Spleen (tissue), 11 donors: ENCODE measurements around the gene ATXN7L1. TPM values are rescaled to one million over a fixed set of nuclear protein-coding genes. Genes with fewer than 3 reads are reported as not detected.

Experiments
- DNase-seq: peaks from one replicate; pipeline ENCODE4 v3.0.0-alpha.2; 2020
- H3K27ac ChIP-seq, 8 donors: fragments of 200-600 bp; sonication (generic) in 7 of 8; 1 replicate in 4 of 8; 2 replicates in 4 of 8; pipeline versions ENCODE4 v1.5.0 to v1.8.0; 2016 to 2021; ENCODE audit warnings: inconsistent platforms in 4 of 8, mild to moderate bottlenecking in 4 of 8, moderate library complexity in 1 of 8
- H3K27me3 ChIP-seq, 7 donors: fragments of 200-600 bp; sonication (generic) in 6 of 7; replicated peaks in 1 of 7; 1 replicate in 4 of 7; 2 replicates in 3 of 7; pipeline versions ENCODE4 v1.5.0 to v1.8.0; 2016 to 2021; ENCODE audit warnings: inconsistent platforms in 3 of 7, mild to moderate bottlenecking in 1 of 7
- H3K36me3 ChIP-seq, 6 donors: fragments of 200-600 bp; sonication (generic) in 5 of 6; 1 replicate in 4 of 6; 2 replicates in 2 of 6; pipeline versions ENCODE4 v1.5.0 to v1.8.0; 2016 to 2021; ENCODE audit warnings: inconsistent platforms in 2 of 6
- H3K4me1 ChIP-seq, 6 donors: fragments of 200-600 bp; sonication (generic) in 5 of 6; 1 replicate in 3 of 6; 2 replicates in 3 of 6; pipeline versions ENCODE4 v1.5.0 to v1.8.0; 2016 to 2021; ENCODE audit warnings: inconsistent platforms in 3 of 6
- H3K4me3 ChIP-seq, 8 donors: fragments of 200-600 bp; sonication (generic) in 7 of 8; 1 replicate in 4 of 8; 2 replicates in 4 of 8; pipeline versions ENCODE4 v1.5.0 to v1.8.0; 2016 to 2021; ENCODE audit warnings: inconsistent platforms in 4 of 8, mild to moderate bottlenecking in 4 of 8, moderate library complexity in 2 of 8
- H3K9me3 ChIP-seq, 8 donors: fragments of 200-600 bp; sonication (generic) in 7 of 8; 1 replicate in 4 of 8; 2 replicates in 4 of 8; pipeline versions ENCODE4 v1.5.0 to v1.8.0; 2016 to 2021; ENCODE audit warnings: inconsistent platforms in 4 of 8
- POLR2A ChIP-seq, 3 donors: fragments of 450-650 bp; IDR thresholded peaks; one replicate each; pipeline ENCODE4 v1.5.1; 2017; ENCODE audit warnings: antibody characterized with exemption in 3 of 3, mild to moderate bottlenecking in 1 of 3
- POLR2AphosphoS5 ChIP-seq, 3 donors: sonication (generic); formaldehyde crosslinking; IDR thresholded peaks; one replicate each; pipeline ENCODE4 v1.5.1; 2017; ENCODE audit warnings: antibody characterized with exemption in 3 of 3
- WGBS, 5 donors: extraction: QIAGEN DNeasy Blood & Tissue Kit in 3 of 5; methylation state at CpG; one replicate each; pipeline versions ENCODE4 v1.1.5 to v1.1.7; 2013 to 2018; 5-methylcytosine and 5-hydroxymethylcytosine counted together
- intact Hi-C: fragments of 100-400 bp; cut with DNase I; formaldehyde crosslinking; loops from one replicate; pipeline ENCODE4 v1.15.0; 2023; ENCODE audit warnings: low total_unique reads
- polyA plus RNA-seq, 3 donors: library from polyadenylated mRNA; stranded (reverse); fragments of 200-250 nt; gene quantifications; one replicate each; pipeline ENCODE4 v1.2.1, GENCODE V29; 2013
- total RNA-seq, 7 donors: library from RNA; depleted of rRNA in 3 of 7; stranded (reverse); fragments of >200 nt in 3 of 7; fragmentation: NEBNext Ultra II Directional in 4 of 7; extraction: Animal tissue kit (Norgen Biotek cat#: 25700) in 4 of 7; gene quantifications; one replicate each; pipeline versions ENCODE4 v1.1.0 to v1.2.1, GENCODE V29; 2016 to 2021
- TF ChIP-seq, protein P1 (sequence below), 11 experiments: fragments of 200-600 bp in 7 of 11; fragments of 450-650 bp in 4 of 11; sonication (generic) in 4 of 11; IDR thresholded peaks in 8 of 11; conservative IDR thresholded peaks in 3 of 11; 1 replicate in 7 of 11; 2 replicates in 4 of 11; pipeline versions ENCODE4 v1.4.0 to v1.8.0; 2016 to 2021; ENCODE audit warnings: antibody characterized with exemption in 11 of 11, inconsistent platforms in 4 of 11, mild to moderate bottlenecking in 1 of 11
- donor health status: healthy with polysubstance abuse.
- donor health status: DM: no; HTN: no; CAD: no; lungs with moderate emphysema.
- donor health status: DM: no; HTN: no; CAD: no.
- donor health status: Bipolar disorder and iron deficiency.
- donor health status: healthy.
- donor health status: DM: no; HTN: no; CAD: no.
- donor health status: DM: yes; HTN: yes; CAD: no.

The ATXN7L1 gene
- total and polyA plus RNA-seq, 10 donors = 2.4 to 29.3 (median 18.4) TPM

DNA sequence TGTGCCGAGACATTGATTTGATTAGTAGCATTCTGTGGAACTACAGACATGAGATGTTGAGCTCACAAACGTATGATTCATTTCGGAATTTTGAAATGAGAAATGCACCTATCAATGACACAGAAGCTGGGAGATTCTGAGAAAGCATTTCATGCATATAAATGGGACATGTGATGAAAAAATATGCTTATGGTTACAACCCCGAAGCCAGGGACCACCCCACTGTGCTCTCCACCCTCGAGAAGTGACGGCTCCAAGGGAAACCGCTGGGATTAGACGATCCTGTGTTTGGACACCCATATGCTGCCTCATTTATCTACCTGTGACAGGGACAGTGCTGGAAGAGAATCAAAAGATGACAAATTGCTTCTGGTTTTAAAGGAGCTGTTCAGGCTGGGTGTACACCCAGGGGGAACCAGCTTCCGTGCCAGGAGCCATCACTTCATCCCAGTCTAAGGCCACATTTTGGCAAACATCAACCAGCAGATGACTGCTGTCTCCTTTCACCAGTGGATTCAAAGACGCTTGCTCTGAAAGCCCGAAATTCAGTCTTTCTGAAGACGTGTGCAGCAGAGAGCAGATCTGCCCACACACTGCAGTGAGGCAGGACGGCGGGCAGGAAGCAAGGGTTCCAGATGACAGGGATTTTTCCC, 109.9 kb downstream of the ATXN7L1 start:
- H3K4me1 ChIP-seq = peaks cover 0 to 12% (median 6%) of the 10 kb centered on the region in 6 donors
- 77 to 88% (median 79%) methylated on average over 14 of the region's 14 CpGs for WGBS, 5 donors
- H3K27me3 ChIP-seq = no peaks in the 10 kb centered on the region
- no peaks in the 10 kb centered on the region for H3K36me3 ChIP-seq
- TF ChIP-seq POLR2A (IDR thresholded peaks at IDR 0.05) (no peak), POLR2AphosphoS5 (IDR thresholded peaks at IDR 0.05) (no peak)
- TF ChIP-seq, protein P1, sequence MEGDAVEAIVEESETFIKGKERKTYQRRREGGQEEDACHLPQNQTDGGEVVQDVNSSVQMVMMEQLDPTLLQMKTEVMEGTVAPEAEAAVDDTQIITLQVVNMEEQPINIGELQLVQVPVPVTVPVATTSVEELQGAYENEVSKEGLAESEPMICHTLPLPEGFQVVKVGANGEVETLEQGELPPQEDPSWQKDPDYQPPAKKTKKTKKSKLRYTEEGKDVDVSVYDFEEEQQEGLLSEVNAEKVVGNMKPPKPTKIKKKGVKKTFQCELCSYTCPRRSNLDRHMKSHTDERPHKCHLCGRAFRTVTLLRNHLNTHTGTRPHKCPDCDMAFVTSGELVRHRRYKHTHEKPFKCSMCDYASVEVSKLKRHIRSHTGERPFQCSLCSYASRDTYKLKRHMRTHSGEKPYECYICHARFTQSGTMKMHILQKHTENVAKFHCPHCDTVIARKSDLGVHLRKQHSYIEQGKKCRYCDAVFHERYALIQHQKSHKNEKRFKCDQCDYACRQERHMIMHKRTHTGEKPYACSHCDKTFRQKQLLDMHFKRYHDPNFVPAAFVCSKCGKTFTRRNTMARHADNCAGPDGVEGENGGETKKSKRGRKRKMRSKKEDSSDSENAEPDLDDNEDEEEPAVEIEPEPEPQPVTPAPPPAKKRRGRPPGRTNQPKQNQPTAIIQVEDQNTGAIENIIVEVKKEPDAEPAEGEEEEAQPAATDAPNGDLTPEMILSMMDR (IDR thresholded peaks at IDR 0.05 in 8 of 11, conservative IDR thresholded peaks at IDR 0.05 in 3 of 11) = no peak
- no peaks in the 10 kb centered on the region for H3K9me3 ChIP-seq
- no peak overlapping the region for H3K27ac ChIP-seq
- H3K4me3 ChIP-seq = no peak overlapping the region
- DNase-seq = peak; percentile 32
- intact Hi-C loops = loop anchor here (10.0 kb wide), 1 partner anchor 278 kb away; no protein-coding TSS in a partner anchor

DNA sequence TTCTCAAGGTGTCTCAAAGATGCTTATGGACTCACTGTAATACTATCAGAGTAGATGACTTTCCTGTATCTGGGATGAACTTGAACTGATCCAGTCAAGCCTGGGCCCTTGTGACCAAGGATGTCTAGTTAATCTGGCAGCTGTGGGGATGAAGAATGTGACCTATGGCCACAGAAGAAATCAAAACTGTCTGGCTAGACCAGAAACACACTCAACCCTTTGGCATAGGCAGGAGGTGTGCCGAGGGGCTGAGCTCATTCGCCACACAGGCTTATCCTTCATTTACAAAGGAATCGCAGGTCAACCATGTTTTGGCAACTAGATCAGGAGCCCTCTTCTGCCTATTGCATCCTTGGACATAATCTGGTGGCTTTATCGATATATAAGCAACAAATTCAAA, 110.6 kb downstream of the ATXN7L1 start:
- H3K4me1 ChIP-seq = peaks cover 0 to 15% (median 7%) of the 10 kb centered on the region in 6 donors
- intact Hi-C loops = loop anchor here (10.0 kb wide), 1 partner anchor 279 kb away; no protein-coding TSS in a partner anchor
- DNase-seq = peak; percentile 14
- TF ChIP-seq POLR2AphosphoS5 (IDR thresholded peaks at IDR 0.05) = no peak
- TF ChIP-seq POLR2A (IDR thresholded peaks at IDR 0.05) = no peak
- TF ChIP-seq, protein P1 (IDR thresholded peaks at IDR 0.05 in 8 of 11, conservative IDR thresholded peaks at IDR 0.05 in 3 of 11) = no peak
- H3K4me3 ChIP-seq = no peak overlapping the region
- no peaks in the 10 kb centered on the region for H3K36me3 ChIP-seq
- WGBS, 5 donors = 88 to 99% (median 93%) methylated on average over 4 of the region's 4 CpGs
- no peaks in the 10 kb centered on the region for H3K9me3 ChIP-seq
- H3K27ac ChIP-seq = no peak overlapping the region
- H3K27me3 ChIP-seq = no peaks in the 10 kb centered on the region

DNA sequence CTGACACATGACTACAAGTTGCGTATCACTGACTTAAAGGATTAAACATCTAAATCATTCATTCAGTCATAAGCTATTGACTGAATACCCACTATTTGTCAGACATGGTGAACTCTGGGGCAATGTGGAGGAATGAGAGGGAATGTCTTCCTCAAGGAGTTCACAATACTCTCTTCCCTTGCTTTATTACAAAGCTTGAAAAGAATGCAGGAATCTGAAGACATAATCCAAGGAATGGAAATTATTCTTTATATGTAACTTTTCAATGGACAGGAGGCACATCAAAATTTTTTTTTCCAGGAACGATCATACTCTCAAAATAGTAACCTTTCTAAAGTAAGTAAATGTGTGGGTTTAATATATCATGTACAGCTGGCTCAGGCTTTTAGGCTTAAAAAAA, 111.9 kb downstream of the ATXN7L1 start:
- DNase-seq = no peak
- no peak for TF ChIP-seq POLR2A (IDR thresholded peaks at IDR 0.05)
- TF ChIP-seq, protein P1 (IDR thresholded peaks at IDR 0.05 in 8 of 11, conservative IDR thresholded peaks at IDR 0.05 in 3 of 11) = no peak
- TF ChIP-seq POLR2AphosphoS5 (IDR thresholded peaks at IDR 0.05) = no peak
- intact Hi-C loops = loop anchor here (5.0 to 10.0 kb wide), 2 partner anchors 243 to 280 kb away; no protein-coding TSS in a partner anchor
- no peak overlapping the region for H3K27ac ChIP-seq
- H3K9me3 ChIP-seq = no peaks in the 10 kb centered on the region
- 84 to 97% (median 92%) methylated on average over 2 of the region's 2 CpGs for WGBS, 5 donors
- H3K4me1 ChIP-seq = peaks cover 0 to 21% (median 10%) of the 10 kb centered on the region in 6 donors
- no peaks in the 10 kb centered on the region for H3K36me3 ChIP-seq
- no peak overlapping the region for H3K4me3 ChIP-seq
- no peaks in the 10 kb centered on the region for H3K27me3 ChIP-seq
